WI38 (cell line): ENCODE measurements around the gene TMEM218.

Experiments
- H3K4me3 ChIP-seq: 2 replicates; pipeline ENCODE4 v1.5.1; 2011; ENCODE audit warnings: low read depth, mild to moderate bottlenecking, control low read depth, low read length
- TF ChIP-seq, protein P1 (sequence below): IDR thresholded peaks from 2 replicates; pipeline ENCODE4 v1.5.1; 2012; ENCODE audit warnings: low read depth, mild to moderate bottlenecking, control low read depth, low read length

Gene TMEM218

DNA sequence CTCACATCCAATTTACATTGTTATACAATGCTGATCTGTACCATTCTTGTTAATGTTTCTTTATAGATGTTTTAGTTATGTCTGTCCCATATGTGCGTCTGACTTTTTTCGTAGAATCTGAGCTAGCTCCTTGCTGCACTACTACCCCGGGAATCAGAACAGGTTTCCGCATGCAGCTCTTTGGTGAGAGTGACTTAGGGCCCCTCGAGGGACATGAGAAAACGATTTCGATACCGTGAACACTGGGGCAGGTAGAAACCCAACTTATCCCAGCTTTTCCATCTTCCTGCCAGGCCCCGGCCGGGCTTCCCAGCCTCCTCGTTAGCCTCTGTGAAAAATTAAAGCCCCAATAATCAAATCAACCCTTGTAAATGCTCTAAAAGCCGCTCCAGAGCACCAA lies 29.8 kb upstream of the TMEM218 start:
- H3K4me3 ChIP-seq: no peak overlapping the region
- TF ChIP-seq, protein P1, sequence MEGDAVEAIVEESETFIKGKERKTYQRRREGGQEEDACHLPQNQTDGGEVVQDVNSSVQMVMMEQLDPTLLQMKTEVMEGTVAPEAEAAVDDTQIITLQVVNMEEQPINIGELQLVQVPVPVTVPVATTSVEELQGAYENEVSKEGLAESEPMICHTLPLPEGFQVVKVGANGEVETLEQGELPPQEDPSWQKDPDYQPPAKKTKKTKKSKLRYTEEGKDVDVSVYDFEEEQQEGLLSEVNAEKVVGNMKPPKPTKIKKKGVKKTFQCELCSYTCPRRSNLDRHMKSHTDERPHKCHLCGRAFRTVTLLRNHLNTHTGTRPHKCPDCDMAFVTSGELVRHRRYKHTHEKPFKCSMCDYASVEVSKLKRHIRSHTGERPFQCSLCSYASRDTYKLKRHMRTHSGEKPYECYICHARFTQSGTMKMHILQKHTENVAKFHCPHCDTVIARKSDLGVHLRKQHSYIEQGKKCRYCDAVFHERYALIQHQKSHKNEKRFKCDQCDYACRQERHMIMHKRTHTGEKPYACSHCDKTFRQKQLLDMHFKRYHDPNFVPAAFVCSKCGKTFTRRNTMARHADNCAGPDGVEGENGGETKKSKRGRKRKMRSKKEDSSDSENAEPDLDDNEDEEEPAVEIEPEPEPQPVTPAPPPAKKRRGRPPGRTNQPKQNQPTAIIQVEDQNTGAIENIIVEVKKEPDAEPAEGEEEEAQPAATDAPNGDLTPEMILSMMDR: no peak

DNA sequence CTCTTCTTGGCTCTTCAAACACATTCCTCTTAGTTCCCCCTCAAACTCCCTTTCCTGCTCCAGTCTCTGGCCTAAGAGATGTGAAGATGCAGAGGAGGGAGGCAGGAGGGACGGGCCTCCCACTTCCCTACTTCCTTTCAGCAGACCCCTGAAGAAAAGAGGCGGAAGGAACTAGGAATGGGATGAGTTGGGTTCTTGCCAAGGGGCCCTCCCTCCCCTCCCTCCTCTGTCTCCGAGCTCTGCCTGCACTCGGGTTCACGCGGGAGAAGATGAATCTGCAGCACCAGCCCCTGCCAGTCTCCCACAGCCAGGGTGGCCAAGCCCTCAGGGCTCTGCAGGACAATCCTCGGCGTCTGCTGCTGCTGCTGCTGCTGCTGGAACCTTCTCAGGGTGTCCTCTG lies 28.8 kb upstream of the TMEM218 start:
- no peak overlapping the region for H3K4me3 ChIP-seq
- TF ChIP-seq, protein P1: no peak

DNA sequence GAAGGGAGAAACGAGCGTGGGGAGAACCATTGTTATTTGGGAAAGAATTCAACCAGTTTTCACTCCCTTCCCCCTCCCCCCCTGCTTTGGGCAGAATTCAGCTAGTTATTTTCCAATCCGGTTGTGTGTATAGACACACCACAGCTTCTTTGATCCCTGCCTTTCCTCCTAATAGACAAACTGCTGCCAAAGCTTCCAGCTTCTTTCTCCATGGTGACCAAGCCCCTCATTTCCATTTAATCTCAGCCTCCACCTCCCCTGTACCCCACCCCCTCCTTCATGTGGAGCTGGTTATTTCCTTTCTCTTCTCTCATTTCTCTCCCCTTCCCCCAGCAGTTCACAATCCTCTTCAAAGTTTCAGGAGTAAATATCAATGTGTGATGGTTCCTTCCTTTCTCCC lies 28.4 kb upstream of the TMEM218 start:
- no peak overlapping the region for H3K4me3 ChIP-seq
- TF ChIP-seq, protein P1: no peak

DNA sequence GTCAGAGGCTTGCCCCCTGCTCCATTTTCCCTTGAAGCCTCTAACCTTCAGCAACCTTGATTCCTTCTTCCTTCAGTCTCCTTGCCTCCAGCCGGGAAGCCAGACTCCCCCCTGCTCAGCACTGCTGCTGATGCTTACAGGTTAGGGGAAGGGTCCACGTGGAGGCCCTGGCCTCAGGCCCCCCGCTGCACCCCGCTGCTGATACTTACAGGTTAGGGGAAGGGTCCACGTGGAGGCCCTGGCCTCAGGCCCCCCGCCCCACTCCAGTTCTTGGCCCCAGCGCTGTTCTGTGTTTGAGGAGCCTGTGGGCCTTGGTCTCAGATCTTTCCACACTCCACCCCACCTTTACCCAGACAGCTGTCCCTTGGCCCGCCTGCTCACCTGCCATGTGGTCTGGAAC lies 27.5 kb upstream of the TMEM218 start:
- TF ChIP-seq, protein P1: no peak
- H3K4me3 ChIP-seq: no peak overlapping the region

DNA sequence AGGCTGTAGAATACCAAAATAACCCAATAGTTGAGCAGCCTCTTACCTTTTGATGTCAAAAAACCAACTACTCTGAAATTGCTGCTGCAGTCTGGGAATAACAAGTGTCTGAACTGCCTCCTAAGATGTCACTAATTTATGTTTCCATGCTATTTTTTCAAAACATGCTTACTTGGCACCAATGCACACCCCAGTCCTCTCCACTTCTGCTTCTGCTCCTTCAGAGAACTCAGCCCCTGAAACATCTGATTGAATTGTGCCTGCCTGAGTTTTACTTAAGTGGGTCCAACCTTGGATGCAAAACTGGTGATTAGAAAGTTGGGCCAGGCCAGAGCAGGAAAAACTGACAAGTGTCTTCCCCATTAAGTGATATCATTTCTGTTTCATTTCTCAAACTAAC lies 24.6 kb upstream of the TMEM218 start:
- TF ChIP-seq, protein P1: no peak
- no peak overlapping the region for H3K4me3 ChIP-seq

DNA sequence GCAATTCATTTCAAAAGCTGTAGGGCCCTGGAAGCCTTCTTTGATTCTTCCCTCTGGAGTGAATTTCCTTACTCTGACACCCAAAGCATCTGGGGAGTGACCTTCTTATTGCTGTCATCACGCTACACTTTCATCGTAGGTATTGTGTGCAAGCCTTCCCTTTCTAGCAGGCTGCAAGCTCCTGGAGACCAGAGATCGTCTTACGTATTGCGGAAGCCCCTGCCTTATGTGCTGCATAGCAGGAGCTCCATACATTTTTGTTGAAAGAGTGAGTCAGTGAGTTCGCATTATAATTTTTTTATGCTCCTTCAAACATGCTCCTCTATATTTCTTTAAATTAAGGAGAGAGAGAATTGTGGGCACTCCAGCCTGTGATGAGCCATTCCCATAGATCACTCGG lies 21.2 kb upstream of the TMEM218 start:
- TF ChIP-seq, protein P1: no peak
- H3K4me3 ChIP-seq: no peak overlapping the region

DNA sequence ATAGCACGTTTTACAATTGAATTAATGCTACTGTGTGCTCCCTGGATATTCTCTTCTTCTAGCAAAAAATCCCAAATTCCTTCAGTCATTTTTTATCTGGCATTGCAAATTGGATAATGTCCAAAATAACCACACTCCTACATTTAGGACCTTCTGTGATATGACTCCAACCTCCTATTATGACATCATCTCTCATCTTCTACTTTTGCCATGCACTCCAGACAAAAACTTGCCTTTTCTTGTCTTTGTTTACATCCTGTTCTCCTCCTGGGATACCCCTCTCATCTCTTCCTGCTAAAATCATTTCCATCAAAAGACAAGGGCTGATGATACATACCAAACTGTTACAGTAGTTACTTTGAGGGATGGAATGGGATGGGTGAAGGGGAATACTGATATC lies 20.6 kb upstream of the TMEM218 start:
- TF ChIP-seq, protein P1: no peak

More for the DNA sequence above, 20.6 kb upstream of the TMEM218 start:
- no peak overlapping the region for H3K4me3 ChIP-seq
